Left ventricle myocardium inferior (tissue), 1 donor: Measurements from ENCODE around the gene HPX. TPM values are rescaled to one million over a fixed set of nuclear protein-coding genes. Genes with fewer than 3 reads are reported as not detected.

ENCODE experiments used
- DNase-seq: peaks from one replicate; pipeline ENCODE4 v3.0.0-alpha.2; 2020
- H3K27ac ChIP-seq: fragments of 200-600 bp; replicated peaks from 2 replicates; pipeline ENCODE4 v1.8.0; 2021
- H3K27me3 ChIP-seq: fragments of 200-600 bp; 2 replicates; pipeline ENCODE4 v1.8.0; 2021; ENCODE audit warnings: low read depth
- H3K36me3 ChIP-seq: fragments of 200-600 bp; 2 replicates; pipeline ENCODE4 v1.8.0; 2021
- H3K4me1 ChIP-seq: fragments of 200-600 bp; 2 replicates; pipeline ENCODE4 v1.8.0; 2021
- H3K4me3 ChIP-seq: fragments of 200-600 bp; 2 replicates; pipeline ENCODE4 v1.8.0; 2021; ENCODE audit warnings: mild to moderate bottlenecking, moderate library complexity
- H3K9me3 ChIP-seq: fragments of 200-600 bp; replicated peaks from 2 replicates; pipeline ENCODE4 v1.8.0; 2021
- intact Hi-C: fragments of 100-400 bp; cut with micrococcal nuclease; formaldehyde crosslinking; loops from one replicate; pipeline ENCODE4 v1.11.0; 2022
- long read RNA-seq: library from polyadenylated mRNA; unstranded; transcript quantifications from one replicate; pipeline ENCODE4 v2.0.0, GENCODE V29; 2021
- total RNA-seq: library from RNA; stranded (reverse); fragmentation: NEBNext Ultra II Directional; extraction: Animal tissue kit (Norgen Biotek cat#: 25700); gene quantifications from one replicate; pipeline ENCODE4 v1.2.1, GENCODE V29; 2021
- TF ChIP-seq, protein P1 (sequence below): fragments of 200-600 bp; IDR thresholded peaks from 2 replicates; pipeline ENCODE4 v1.8.0; 2021; ENCODE audit warnings: antibody characterized with exemption, mild to moderate bottlenecking, borderline replicate concordance
- donor health status: DM: no; HTN: yes; CAD: no; lungs with severe emphysema.

HPX gene, protein sequence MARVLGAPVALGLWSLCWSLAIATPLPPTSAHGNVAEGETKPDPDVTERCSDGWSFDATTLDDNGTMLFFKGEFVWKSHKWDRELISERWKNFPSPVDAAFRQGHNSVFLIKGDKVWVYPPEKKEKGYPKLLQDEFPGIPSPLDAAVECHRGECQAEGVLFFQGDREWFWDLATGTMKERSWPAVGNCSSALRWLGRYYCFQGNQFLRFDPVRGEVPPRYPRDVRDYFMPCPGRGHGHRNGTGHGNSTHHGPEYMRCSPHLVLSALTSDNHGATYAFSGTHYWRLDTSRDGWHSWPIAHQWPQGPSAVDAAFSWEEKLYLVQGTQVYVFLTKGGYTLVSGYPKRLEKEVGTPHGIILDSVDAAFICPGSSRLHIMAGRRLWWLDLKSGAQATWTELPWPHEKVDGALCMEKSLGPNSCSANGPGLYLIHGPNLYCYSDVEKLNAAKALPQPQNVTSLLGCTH
- total RNA-seq: 0.44 TPM
- long read RNA-seq: 0 reads

DNA sequence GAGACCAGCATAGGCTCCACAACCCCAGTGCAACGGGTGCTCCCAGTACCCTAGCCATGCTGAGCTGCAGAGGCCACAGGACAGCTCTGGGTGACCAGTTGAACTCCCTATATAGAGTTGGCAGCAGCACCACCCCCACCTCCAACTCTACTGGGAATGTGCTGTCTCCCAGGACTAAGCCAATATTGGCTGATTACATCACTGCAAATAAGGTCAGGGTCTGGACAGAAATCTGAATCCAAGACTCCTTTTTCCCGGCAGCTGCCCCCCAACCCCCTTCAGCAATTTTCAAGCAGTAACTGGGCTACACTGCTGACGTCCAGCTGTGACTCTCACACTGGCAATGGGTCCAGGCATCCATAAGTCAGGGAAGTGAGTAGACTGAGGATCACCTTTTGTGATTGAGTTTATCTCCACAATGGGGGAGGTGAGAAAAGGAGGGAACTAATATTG is at the start of gene HPX:
Gene HPX, minus strand, starts transcription at position 82 of the 453 bp plus-strand sequence. Its CDS starts 24 bp downstream, at position 58.
- Histone ChIP-seq H3K36me3 (no peaks in the 10 kb centered on the region), H3K4me1 (no peaks in the 10 kb centered on the region), H3K9me3 (no peaks in the 10 kb centered on the region), H3K27ac (no peak within 1 kb of the TSS), H3K27me3 (no peaks in the 10 kb centered on the region), H3K4me3 (no peak within 1 kb of the TSS)
- intact Hi-C loops: loop anchor here (5.0 to 10.0 kb wide), 2 partner anchors 54 to 64 kb away; partner anchors contain the start of gene DNHD1
- DNase-seq: no peak
- TF ChIP-seq, protein P1, sequence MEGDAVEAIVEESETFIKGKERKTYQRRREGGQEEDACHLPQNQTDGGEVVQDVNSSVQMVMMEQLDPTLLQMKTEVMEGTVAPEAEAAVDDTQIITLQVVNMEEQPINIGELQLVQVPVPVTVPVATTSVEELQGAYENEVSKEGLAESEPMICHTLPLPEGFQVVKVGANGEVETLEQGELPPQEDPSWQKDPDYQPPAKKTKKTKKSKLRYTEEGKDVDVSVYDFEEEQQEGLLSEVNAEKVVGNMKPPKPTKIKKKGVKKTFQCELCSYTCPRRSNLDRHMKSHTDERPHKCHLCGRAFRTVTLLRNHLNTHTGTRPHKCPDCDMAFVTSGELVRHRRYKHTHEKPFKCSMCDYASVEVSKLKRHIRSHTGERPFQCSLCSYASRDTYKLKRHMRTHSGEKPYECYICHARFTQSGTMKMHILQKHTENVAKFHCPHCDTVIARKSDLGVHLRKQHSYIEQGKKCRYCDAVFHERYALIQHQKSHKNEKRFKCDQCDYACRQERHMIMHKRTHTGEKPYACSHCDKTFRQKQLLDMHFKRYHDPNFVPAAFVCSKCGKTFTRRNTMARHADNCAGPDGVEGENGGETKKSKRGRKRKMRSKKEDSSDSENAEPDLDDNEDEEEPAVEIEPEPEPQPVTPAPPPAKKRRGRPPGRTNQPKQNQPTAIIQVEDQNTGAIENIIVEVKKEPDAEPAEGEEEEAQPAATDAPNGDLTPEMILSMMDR: no peak

DNA sequence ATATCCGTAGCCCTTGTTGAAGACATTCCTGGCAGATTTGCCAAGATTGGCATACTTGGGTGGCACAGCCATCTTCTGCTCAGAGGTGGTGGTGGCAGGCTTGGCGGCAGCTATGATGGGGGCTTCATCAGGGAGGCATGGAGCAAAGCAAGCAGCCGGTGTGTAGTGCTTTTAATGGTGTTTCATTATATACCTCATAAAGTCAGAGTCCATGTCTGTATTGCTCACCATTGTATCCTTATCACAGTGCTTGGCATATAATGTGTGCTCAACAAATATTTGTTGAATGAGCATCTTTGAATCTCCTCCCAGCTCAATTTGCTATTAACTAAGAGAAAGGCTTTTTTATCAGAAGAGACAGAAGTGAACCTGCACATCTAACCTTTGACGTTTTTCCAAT is 48.5 kb upstream of the HPX start:
- Histone ChIP-seq H3K4me1 (no peaks in the 10 kb centered on the region), H3K27ac (no peak overlapping the region), H3K4me3 (no peak overlapping the region), H3K36me3 (peaks cover 67% of the 10 kb centered on the region), H3K27me3 (no peaks in the 10 kb centered on the region), H3K9me3 (no peaks in the 10 kb centered on the region)
- no peak for DNase-seq
- intact Hi-C loops: no loop called here
- TF ChIP-seq, protein P1: no peak

DNA sequence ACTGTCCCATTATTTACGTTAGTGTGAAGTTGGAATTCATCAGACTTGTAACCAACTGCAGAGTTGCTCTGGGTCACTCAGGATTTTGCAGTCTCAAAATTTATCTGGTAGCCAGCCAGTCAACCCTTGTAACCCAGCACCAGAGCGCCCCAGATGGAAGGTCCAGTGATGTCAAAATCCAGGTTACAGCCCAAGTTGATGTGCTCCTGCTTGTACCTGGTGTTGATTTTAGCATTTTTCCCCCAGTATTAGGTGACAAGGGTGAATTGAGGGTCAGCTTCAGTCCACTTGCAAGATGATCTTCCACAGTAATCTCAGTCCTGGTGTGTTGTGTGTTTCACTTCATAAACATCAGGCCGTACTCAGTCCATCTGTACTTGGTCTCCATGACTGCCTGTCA is 48.0 kb upstream of the HPX start:
- H3K27ac ChIP-seq: no peak overlapping the region
- DNase-seq: no peak
- H3K9me3 ChIP-seq: no peaks in the 10 kb centered on the region
- H3K4me3 ChIP-seq: no peak overlapping the region
- intact Hi-C loops: no loop called here
- TF ChIP-seq, protein P1: no peak
- peaks cover 67% of the 10 kb centered on the region for H3K36me3 ChIP-seq
- no peaks in the 10 kb centered on the region for H3K4me1 ChIP-seq
- H3K27me3 ChIP-seq: no peaks in the 10 kb centered on the region

- peaks cover 68% of the 10 kb centered on the region for H3K36me3 ChIP-seq
- intact Hi-C loops: no loop called here
- peaks cover under 1% of the 10 kb centered on the region for H3K4me1 ChIP-seq
- H3K27me3 ChIP-seq: no peaks in the 10 kb centered on the region
- no peaks in the 10 kb centered on the region for H3K9me3 ChIP-seq
- no peak overlapping the region for H3K4me3 ChIP-seq
- TF ChIP-seq, protein P1: no peak
- DNase-seq: no peak
- H3K27ac ChIP-seq: no peak overlapping the region
Measured at GRCh38 chr11:6488342-6488741, 47.6 kb upstream of the HPX start.

DNA sequence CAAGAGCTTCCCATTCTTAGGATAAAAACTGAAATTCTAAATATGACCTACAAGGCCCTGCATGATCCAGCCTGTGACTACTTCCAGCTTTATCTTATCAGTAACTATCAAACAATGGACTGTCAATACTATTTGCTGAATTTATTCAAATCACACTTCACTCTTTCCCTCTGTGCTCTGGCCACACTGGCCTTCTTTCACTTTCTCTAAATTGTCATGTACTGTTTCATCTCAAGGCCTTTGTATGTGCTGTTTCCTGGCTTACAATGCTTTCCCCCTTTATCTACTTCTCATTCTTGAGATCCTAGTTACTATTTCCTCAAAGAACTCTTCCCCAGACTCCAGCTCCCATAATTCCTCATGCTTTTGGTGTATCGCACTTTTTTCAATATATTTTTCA is 46.2 kb upstream of the HPX start:
- Histone ChIP-seq H3K27me3 (no peaks in the 10 kb centered on the region), H3K36me3 (peaks cover 70% of the 10 kb centered on the region), H3K4me3 (no peak overlapping the region), H3K9me3 (no peaks in the 10 kb centered on the region), H3K4me1 (peaks cover 15% of the 10 kb centered on the region), H3K27ac (no peak overlapping the region)
- TF ChIP-seq, protein P1: no peak
- no peak for DNase-seq
- intact Hi-C loops: no loop called here
